ENCODE results near the gene AMACR. TPM values are rescaled to one million over a fixed set of nuclear protein-coding genes. Genes with fewer than 3 reads are reported as not detected.

Gene AMACR
- total and polyA plus RNA-seq, 10 of the 15 experiments (the other 5 are each of a cell fraction or from before 2014, with no cell fraction given) = 2.6 to 20.4 (median 10.4) TPM

DNA sequence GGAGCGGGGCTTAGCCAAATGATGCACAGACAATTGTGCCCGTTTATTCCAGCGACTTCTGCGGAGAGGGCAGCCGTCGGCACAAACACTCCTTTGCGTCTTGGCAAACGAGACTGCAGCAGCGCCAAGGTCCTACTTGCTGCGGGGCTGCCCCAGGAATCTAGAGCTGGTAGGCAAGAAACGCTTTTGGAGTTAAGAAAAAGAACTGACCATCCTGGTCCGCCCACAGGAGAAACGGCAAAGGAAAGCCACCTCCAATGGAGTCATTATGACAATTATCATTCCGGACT is 69.4 kb downstream of the AMACR start (continued):
- TF ChIP-seq MYC (IDR thresholded peaks at IDR 0.05; ENCODE audit: insufficient read depth, insufficient read length, insufficient replicate concordance, low read length, severe bottlenecking) (no peak), ZNF217 (IDR thresholded peaks at IDR 0.05) (no peak), TBL1XR1 (IDR thresholded peaks at IDR 0.05; ENCODE audit: low read depth, low read length) (no peak), RELA (IDR thresholded peaks at IDR 0.05; ENCODE audit: borderline replicate concordance, partially characterized antibody) (no peak)
- TF ChIP-seq, protein P1, sequence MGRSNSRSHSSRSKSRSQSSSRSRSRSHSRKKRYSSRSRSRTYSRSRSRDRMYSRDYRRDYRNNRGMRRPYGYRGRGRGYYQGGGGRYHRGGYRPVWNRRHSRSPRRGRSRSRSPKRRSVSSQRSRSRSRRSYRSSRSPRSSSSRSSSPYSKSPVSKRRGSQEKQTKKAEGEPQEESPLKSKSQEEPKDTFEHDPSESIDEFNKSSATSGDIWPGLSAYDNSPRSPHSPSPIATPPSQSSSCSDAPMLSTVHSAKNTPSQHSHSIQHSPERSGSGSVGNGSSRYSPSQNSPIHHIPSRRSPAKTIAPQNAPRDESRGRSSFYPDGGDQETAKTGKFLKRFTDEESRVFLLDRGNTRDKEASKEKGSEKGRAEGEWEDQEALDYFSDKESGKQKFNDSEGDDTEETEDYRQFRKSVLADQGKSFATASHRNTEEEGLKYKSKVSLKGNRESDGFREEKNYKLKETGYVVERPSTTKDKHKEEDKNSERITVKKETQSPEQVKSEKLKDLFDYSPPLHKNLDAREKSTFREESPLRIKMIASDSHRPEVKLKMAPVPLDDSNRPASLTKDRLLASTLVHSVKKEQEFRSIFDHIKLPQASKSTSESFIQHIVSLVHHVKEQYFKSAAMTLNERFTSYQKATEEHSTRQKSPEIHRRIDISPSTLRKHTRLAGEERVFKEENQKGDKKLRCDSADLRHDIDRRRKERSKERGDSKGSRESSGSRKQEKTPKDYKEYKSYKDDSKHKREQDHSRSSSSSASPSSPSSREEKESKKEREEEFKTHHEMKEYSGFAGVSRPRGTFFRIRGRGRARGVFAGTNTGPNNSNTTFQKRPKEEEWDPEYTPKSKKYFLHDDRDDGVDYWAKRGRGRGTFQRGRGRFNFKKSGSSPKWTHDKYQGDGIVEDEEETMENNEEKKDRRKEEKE (IDR thresholded peaks at IDR 0.05) = no peak

DNA sequence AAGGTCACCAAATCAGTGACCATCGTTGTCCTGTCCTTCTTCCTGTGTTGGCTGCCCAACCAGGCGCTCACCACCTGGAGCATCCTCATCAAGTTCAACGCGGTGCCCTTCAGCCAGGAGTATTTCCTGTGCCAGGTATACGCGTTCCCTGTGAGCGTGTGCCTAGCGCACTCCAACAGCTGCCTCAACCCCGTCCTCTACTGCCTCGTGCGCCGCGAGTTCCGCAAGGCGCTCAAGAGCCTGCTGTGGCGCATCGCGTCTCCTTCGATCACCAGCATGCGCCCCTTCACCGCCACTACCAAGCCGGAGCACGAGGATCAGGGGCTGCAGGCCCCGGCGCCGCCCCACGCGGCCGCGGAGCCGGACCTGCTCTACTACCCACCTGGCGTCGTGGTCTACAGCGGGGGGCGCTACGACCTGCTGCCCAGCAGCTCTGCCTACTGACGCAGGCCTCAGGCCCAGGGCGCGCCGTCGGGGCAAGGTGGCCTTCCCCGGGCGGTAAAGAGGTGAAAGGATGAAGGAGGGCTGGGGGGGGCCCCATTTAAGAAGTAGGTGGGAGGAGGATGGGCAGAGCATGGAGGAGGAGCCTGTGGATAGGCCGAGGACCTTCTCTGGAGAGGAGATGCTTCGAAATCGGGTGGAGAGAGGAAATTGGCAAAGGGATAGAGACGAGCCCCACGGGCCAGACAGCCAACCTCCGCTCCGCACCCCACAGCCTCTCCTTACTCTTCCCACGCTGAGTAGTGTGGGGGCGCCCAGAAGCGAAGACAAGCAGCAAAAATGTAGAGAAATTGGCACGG is 69.9 kb downstream of the AMACR start:
- H3K4me2 ChIP-seq (ENCODE audit: control insufficient read depth, insufficient read depth) = no peak overlapping the region
- no peaks in the 10 kb centered on the region; the same call in 2 of the 3 replicates for H3K9me3 ChIP-seq (replicated peaks; ENCODE audit: control insufficient read depth, insufficient read depth, low read length)
- no peaks in the 10 kb centered on the region for H3K36me3 ChIP-seq (ENCODE audit: control insufficient read depth in 2 of 2, insufficient read depth in 2 of 2, low read length in 1 of 2)
- SMC1A ChIA-PET (ENCODE audit: uncharacterized antibody, unreplicated experiment) = interaction anchor here (1.2 kb wide), 1 partner anchor 32 kb away, joined by 3 read pairs; no protein-coding TSS in a partner anchor
- intact Hi-C loops (cut with micrococcal nuclease; ENCODE audit: unreplicated experiment) = no loop called here
- H3K27me3 ChIP-seq (replicated peaks in 1 of 2; ENCODE audit: control insufficient read depth in 2 of 2, insufficient read depth in 2 of 2, low read length in 1 of 2) = no peaks in the 10 kb centered on the region; a peak in 1 of 4 replicates
- CTCF ChIA-PET = no interaction called here
- no peak for DNase-seq (ENCODE audit: low read depth, low spot score)
- H4K20me1 ChIP-seq (ENCODE audit: control insufficient read depth, insufficient read depth) = no peaks in the 10 kb centered on the region
- H3K27ac ChIP-seq (ENCODE audit: control insufficient read depth, insufficient read depth) = no peak overlapping the region
- no peak for ATAC-seq
- no peak overlapping the region for H3K4me3 ChIP-seq
- BruUV-seq (replicated peaks) = no TSS peak
- H3K79me2 ChIP-seq (ENCODE audit: control insufficient read depth, insufficient read depth, low read length) = no peaks in the 10 kb centered on the region
- 72% methylated on average over 48 of the region's 54 CpGs for WGBS (ENCODE audit: insufficient coverage, insufficient replicate concordance, low lambda C conversion rate, missing lambda C conversion rate)
- POLR2A ChIA-PET = no interaction called here
- in situ Hi-C loops (cut with MboI) = no loop called here
- FAIRE-seq = no peak
- no peak overlapping the region for H2AFZ ChIP-seq (ENCODE audit: control insufficient read depth, low read depth, low read length)
- H3K9ac ChIP-seq (ENCODE audit: control insufficient read depth, insufficient read depth, low read length) = no peak overlapping the region
- H3K4me1 ChIP-seq (ENCODE audit: control insufficient read depth, insufficient read depth, low read length) = peaks cover 14% of the 10 kb centered on the region
- RAD21 ChIA-PET (ENCODE audit: unreplicated experiment) = no interaction called here
- TF ChIP-seq, protein P2, sequence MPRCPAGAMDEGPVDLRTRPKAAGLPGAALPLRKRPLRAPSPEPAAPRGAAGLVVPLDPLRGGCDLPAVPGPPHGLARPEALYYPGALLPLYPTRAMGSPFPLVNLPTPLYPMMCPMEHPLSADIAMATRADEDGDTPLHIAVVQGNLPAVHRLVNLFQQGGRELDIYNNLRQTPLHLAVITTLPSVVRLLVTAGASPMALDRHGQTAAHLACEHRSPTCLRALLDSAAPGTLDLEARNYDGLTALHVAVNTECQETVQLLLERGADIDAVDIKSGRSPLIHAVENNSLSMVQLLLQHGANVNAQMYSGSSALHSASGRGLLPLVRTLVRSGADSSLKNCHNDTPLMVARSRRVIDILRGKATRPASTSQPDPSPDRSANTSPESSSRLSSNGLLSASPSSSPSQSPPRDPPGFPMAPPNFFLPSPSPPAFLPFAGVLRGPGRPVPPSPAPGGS (IDR thresholded peaks at IDR 0.05; ENCODE audit: borderline replicate concordance, insufficient read depth, low read depth, low read length, poor library complexity, severe bottlenecking) = no peak
- no peak for TF ChIP-seq SREBF1 (IDR thresholded peaks at IDR 0.05; ENCODE audit: low read length)
- TF ChIP-seq FOS (IDR thresholded peaks at IDR 0.05; ENCODE audit: borderline replicate concordance, extremely low read depth, insufficient read length) = no peak
- no peak for TF ChIP-seq ZBTB11 (CRISPR knock-in tag; IDR thresholded peaks at IDR 0.05)
- no peak for TF ChIP-seq ZBTB33 (IDR thresholded peaks at IDR 0.05)
- no peak for TF ChIP-seq KDM1A (IDR thresholded peaks at IDR 0.05; ENCODE audit: borderline replicate concordance)
- no peak for TF ChIP-seq PML (IDR thresholded peaks at IDR 0.05; ENCODE audit: low read length)

Data from GM12878 (cell line).